Duodenal mucosa (tissue), 2 donors: ENCODE results near the gene NPS.

Source experiments
- H3K27ac ChIP-seq: one replicate; pipeline ENCODE4 v1.7.0; 2013; ENCODE audit warnings: low read depth, low read length
- H3K27me3 ChIP-seq, 2 donors: one replicate each; pipeline ENCODE4 v1.7.0; 2013; ENCODE audit warnings: low read length in 2 of 2, control low read depth in 1 of 2; ENCODE audit not compliant: insufficient read depth in 2 of 2, control insufficient read depth in 1 of 2
- H3K36me3 ChIP-seq, 2 donors: one replicate each; pipeline ENCODE4 v1.7.0; 2013; ENCODE audit warnings: low read length in 2 of 2, control low read depth in 1 of 2; ENCODE audit not compliant: insufficient read depth in 2 of 2, control insufficient read depth in 1 of 2
- H3K4me1 ChIP-seq, 2 donors: one replicate each; pipeline ENCODE4 v1.7.0; 2013; ENCODE audit warnings: low read length in 2 of 2, control low read depth in 1 of 2; ENCODE audit not compliant: insufficient read depth in 2 of 2, control insufficient read depth in 1 of 2
- H3K4me3 ChIP-seq, 2 donors: one replicate each; pipeline ENCODE4 v1.7.0; 2013; ENCODE audit warnings: low read length in 2 of 2, low read depth in 1 of 2
- H3K9ac ChIP-seq, 2 donors: one replicate each; pipeline ENCODE4 v1.7.0; 2013; ENCODE audit warnings: low read length in 2 of 2, low read depth in 1 of 2
- H3K9me3 ChIP-seq, 2 donors: one replicate each; pipeline ENCODE4 v1.7.0; 2013; ENCODE audit warnings: low read length in 2 of 2, control low read depth in 1 of 2; ENCODE audit not compliant: control insufficient read depth in 1 of 2

NPS gene

DNA sequence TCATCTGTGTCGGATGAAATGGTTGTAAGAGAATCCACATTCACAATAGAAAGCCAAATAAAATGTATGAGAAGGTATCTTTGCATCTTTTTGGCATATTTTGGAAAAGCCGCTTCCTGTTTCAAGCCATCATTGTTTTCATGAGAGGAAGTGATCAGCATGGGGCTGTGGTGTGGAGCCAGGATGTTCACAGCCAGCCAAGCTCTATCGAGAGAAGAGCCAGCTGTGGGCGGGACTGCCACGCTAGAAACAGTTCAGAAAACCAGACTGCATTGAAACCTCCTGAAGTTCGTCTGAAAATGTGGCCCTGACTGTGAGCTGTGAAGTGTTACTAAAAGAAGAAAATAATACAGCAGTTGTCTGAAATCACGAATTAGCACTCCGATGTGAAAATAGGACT lies 21.2 kb upstream of the NPS start:
- Histone ChIP-seq H3K36me3 (no peaks in the 10 kb centered on the region), H3K9me3 (no peaks in the 10 kb centered on the region), H3K4me1 (no peaks in the 10 kb centered on the region), H3K9ac (no peak overlapping the region), H3K27ac (no peak overlapping the region), H3K4me3 (no peak overlapping the region), H3K27me3 (no peaks in the 10 kb centered on the region)

DNA sequence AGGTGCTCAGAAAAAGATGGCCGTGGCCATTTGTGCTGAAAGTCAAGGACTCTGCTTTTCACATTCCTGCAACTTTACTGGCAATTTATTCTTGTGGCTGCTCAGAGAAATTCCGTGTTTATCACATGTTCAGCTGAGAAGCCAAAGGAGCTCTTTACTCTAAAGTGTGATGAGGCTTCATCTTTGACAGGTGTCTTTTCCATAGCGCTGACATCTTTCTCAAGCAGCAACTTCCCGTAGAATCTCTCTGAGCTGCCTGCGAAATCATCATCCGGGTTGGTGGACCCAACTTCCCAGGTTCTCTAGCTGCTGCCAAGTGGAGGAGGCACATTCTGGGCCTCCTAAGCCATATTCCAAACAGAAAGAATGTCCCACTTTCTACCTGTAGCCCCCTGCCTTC lies 16.9 kb upstream of the NPS start:
- Histone ChIP-seq H3K9me3 (no peaks in the 10 kb centered on the region), H3K27ac (no peak overlapping the region), H3K9ac (no peak overlapping the region), H3K4me3 (no peak overlapping the region), H3K36me3 (no peaks in the 10 kb centered on the region), H3K27me3 (no peaks in the 10 kb centered on the region), H3K4me1 (no peaks in the 10 kb centered on the region)

- Histone ChIP-seq H3K27ac (no peak overlapping the region), H3K9me3 (no peaks in the 10 kb centered on the region), H3K27me3 (no peaks in the 10 kb centered on the region), H3K9ac (no peak overlapping the region), H3K4me3 (no peak overlapping the region), H3K4me1 (no peaks in the 10 kb centered on the region), H3K36me3 (no peaks in the 10 kb centered on the region)
Observed at GRCh38 chr10:127532659-127533058, 16.4 kb upstream of the NPS start.

DNA sequence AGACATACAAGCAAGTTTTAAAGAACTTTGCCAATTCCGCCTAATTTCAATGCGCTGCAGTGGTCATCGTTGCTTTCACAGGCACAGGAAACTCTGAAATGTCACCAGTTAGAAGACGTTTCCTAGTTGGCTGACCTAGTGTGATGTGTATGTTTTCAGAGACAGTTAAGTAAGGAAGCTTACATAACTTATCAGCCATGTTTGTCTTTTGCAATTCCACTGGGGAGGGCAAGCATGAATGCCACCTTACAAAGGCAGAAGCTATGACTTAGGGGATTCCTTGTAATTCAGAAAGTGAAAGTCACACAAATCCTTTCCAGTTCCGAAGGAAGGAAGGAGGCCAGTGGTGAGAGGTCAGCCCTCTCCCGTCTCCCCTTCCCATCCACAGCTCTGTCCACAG lies 15.0 kb upstream of the NPS start:
- Histone ChIP-seq H3K27ac (no peak overlapping the region), H3K27me3 (no peaks in the 10 kb centered on the region), H3K4me1 (no peaks in the 10 kb centered on the region), H3K9me3 (no peaks in the 10 kb centered on the region), H3K9ac (no peak overlapping the region), H3K36me3 (no peaks in the 10 kb centered on the region), H3K4me3 (no peak overlapping the region)

DNA sequence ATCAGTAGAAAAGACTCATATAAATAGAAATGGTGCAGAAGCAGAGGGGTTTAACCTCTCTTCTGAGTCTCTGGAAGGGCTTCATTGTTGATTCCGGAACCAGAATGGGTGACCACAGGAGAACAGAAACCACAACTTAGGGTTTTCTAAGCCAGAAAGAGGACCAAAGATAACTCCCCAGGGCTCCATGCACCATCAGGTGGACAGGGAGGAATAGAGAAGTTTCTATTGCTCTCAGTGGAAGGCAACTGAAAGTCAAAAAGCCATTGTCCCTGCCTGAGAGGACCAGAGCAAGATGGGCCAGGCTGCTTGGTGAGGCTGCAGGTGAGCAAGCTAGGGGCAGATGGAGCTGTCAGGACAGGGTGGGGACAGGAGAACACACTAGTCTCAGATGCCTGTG lies 14.6 kb upstream of the NPS start:
- no peak overlapping the region for H3K27ac ChIP-seq
- H3K27me3 ChIP-seq = no peaks in the 10 kb centered on the region
- H3K9me3 ChIP-seq = no peaks in the 10 kb centered on the region

GRCh38 chr10:127535802-127536515 lies 13.2 kb upstream of the NPS start:
- Histone ChIP-seq H3K4me3 (no peak overlapping the region), H3K27ac (no peak overlapping the region), H3K9me3 (no peaks in the 10 kb centered on the region), H3K9ac (no peak overlapping the region), H3K4me1 (no peaks in the 10 kb centered on the region), H3K27me3 (no peaks in the 10 kb centered on the region), H3K36me3 (no peaks in the 10 kb centered on the region)

More for the DNA sequence above, 14.6 kb upstream of the NPS start:
- H3K36me3 ChIP-seq = no peaks in the 10 kb centered on the region
- no peaks in the 10 kb centered on the region for H3K4me1 ChIP-seq
- H3K9ac ChIP-seq = no peak overlapping the region
- no peak overlapping the region for H3K4me3 ChIP-seq

- H3K36me3 ChIP-seq = no peaks in the 10 kb centered on the region
Observed at GRCh38 chr10:127536972-127537760, 11.9 kb upstream of the NPS start.

DNA sequence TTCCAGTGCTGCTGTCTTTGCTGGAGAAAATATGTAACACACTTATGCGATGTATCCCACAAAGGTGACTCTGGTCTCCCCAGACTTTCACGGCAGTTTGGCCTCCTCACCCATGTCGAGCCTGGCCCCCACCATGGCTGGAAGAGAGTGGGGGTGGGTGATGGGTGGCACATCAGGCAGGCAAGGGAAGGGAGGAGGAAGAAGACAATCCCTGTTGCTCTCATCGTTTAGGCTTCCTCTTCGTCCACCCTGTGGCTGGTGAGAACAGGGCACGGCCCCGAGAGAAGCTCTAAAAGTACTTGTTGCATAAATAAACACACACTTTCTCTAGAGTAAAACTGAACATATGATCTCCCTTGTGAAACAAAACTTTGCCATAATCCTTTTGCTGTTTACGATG lies 11.2 kb upstream of the NPS start:
- no peak overlapping the region for H3K9ac ChIP-seq
- H3K36me3 ChIP-seq = no peaks in the 10 kb centered on the region
- no peaks in the 10 kb centered on the region for H3K27me3 ChIP-seq
- no peaks in the 10 kb centered on the region for H3K4me1 ChIP-seq
- H3K4me3 ChIP-seq = no peak overlapping the region
- no peaks in the 10 kb centered on the region for H3K9me3 ChIP-seq
- H3K27ac ChIP-seq = no peak overlapping the region

More at GRCh38 chr10:127536972-127537760, 11.9 kb upstream of the NPS start:
- no peak overlapping the region for H3K9ac ChIP-seq
- H3K4me3 ChIP-seq = no peak overlapping the region
- H3K4me1 ChIP-seq = no peaks in the 10 kb centered on the region
- no peaks in the 10 kb centered on the region for H3K27me3 ChIP-seq
- no peak overlapping the region for H3K27ac ChIP-seq
- no peaks in the 10 kb centered on the region for H3K9me3 ChIP-seq

DNA sequence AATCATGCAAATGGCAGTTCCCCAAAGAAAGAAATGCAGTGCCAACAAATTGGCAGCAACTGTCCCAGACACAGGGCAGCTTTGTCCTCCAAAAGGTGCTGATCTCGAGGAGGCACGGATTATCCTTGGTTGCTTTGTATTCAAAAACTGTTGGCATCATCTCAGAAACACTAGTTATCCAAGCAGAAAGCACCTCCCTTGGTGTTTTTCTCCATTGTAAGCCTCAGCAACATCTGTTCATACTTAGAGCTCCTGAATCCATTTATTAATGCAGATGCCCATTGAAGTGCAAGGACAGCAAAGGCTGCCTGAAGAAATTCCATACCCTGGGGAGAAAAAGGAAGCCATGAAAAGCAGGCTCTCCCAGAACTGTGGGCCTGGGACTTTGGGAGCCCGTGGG lies 1.1 kb upstream of the NPS start:
- Histone ChIP-seq H3K27me3 (no peaks in the 10 kb centered on the region), H3K27ac (no peak overlapping the region), H3K9me3 (no peaks in the 10 kb centered on the region), H3K36me3 (no peaks in the 10 kb centered on the region), H3K4me1 (no peaks in the 10 kb centered on the region), H3K4me3 (no peak overlapping the region), H3K9ac (no peak overlapping the region)

DNA sequence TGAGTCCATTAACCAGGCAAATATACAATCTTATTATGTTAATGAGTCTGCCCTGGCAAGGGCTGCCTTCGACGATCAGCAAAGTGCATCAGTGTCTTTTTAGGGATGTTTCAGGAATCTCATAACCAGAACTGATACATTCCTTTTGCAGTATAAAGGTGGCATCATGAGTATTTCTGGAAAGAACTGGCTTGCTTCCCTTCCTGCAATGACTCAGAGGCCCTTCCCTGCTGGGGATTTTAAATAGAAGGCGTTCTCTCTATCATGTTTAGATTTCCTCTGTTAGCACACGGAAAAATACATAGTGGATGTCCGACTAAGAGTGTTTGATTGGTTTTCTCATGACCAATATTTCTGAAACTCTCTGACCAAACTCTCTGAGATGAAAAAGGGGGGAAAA lies 1.8 kb downstream of the NPS start:
- Histone ChIP-seq H3K4me3 (no peak overlapping the region), H3K9me3 (no peaks in the 10 kb centered on the region), H3K36me3 (no peaks in the 10 kb centered on the region)

More for the DNA sequence above, 1.8 kb downstream of the NPS start:
- no peaks in the 10 kb centered on the region for H3K4me1 ChIP-seq
- no peaks in the 10 kb centered on the region for H3K27me3 ChIP-seq
- no peak overlapping the region for H3K9ac ChIP-seq
- H3K27ac ChIP-seq = no peak overlapping the region
